T-helper 17 cell (primary cell): ENCODE results near the gene IRF3. TPM values are rescaled to one million over a fixed set of nuclear protein-coding genes. Genes with fewer than 3 reads are reported as not detected.

ENCODE experiments used
- ATAC-seq: fragments of 150-1000 bp; cut with Tn5 transposase; 2 replicates; pipeline ENCODE4 v1.10.0; 2021; ENCODE audit warnings: mild to moderate bottlenecking, moderate library complexity
- DNase-seq, 3 donors: peaks; one replicate each; pipeline versions ENCODE4 v3.0.0 to v3.0.0-alpha.2; 2020 to 2021
- H3K9me3 ChIP-seq: one replicate; pipeline ENCODE4 v1.7.0; 2013; ENCODE audit warnings: low read length, mild to moderate bottlenecking; ENCODE audit not compliant: control insufficient read depth, poor library complexity, severe bottlenecking
- H3K27ac Mint-ChIP-seq: one replicate; pipeline ENCODE4 v1.8.0; 2022; ENCODE audit warnings: mild to moderate bottlenecking, moderate library complexity, mixed read lengths
- H3K27me3 Mint-ChIP-seq: one replicate; pipeline ENCODE4 v1.8.0; 2022; ENCODE audit warnings: mixed read lengths
- H3K36me3 Mint-ChIP-seq: one replicate; pipeline ENCODE4 v1.8.0; 2022; ENCODE audit warnings: low read depth, mixed read lengths
- H3K4me1 Mint-ChIP-seq: one replicate; pipeline ENCODE4 v1.8.0; 2022; ENCODE audit warnings: mild to moderate bottlenecking, mixed read lengths
- H3K4me3 Mint-ChIP-seq: one replicate; pipeline ENCODE4 v1.8.0; 2022; ENCODE audit warnings: mild to moderate bottlenecking, moderate library complexity, mixed read lengths
- total RNA-seq, 4 donors: library from RNA in 2 of 4; stranded (reverse) in 2 of 4; gene quantifications; one replicate each; pipeline ENCODE4 v1.2.3 and lab custom pipeline; 2022 to 2026

IRF3 gene
- total RNA-seq, 2 donors from 2014 or later = 162 to 181 TPM

GRCh38 chr19:49656456-49657109 lies 9.1 kb downstream of the IRF3 start:
- no peaks in the 10 kb centered on the region for H3K9me3 ChIP-seq
- ATAC-seq (no peak), DNase-seq (no peak)
- no peaks in the 10 kb centered on the region for H3K27me3 Mint-ChIP-seq
- peaks cover 3% of the 10 kb centered on the region for H3K36me3 Mint-ChIP-seq
- H3K4me1 Mint-ChIP-seq = peaks cover 12% of the 10 kb centered on the region
- no peak overlapping the region for H3K27ac Mint-ChIP-seq
- no peak overlapping the region for H3K4me3 Mint-ChIP-seq

GRCh38 chr19:49655570-49656455 lies 9.8 kb downstream of the IRF3 start:
- Mint-ChIP-seq H3K36me3 (peaks cover 3% of the 10 kb centered on the region), H3K27ac (no peak overlapping the region), H3K27me3 (no peaks in the 10 kb centered on the region), H3K4me1 (peaks cover 12% of the 10 kb centered on the region), H3K4me3 (no peak overlapping the region)
- no peak for ATAC-seq
- no peak for DNase-seq
- no peaks in the 10 kb centered on the region for H3K9me3 ChIP-seq

GRCh38 chr19:49654581-49654980 lies 11.1 kb downstream of the IRF3 start:
- ATAC-seq (no peak), DNase-seq (no peak)
- Mint-ChIP-seq H3K27me3 (no peaks in the 10 kb centered on the region), H3K4me3 (no peak overlapping the region), H3K27ac (no peak overlapping the region), H3K4me1 (peaks cover 12% of the 10 kb centered on the region), H3K36me3 (peaks cover 3% of the 10 kb centered on the region)
- no peaks in the 10 kb centered on the region for H3K9me3 ChIP-seq

- no peak for DNase-seq
- no peaks in the 10 kb centered on the region for H3K9me3 ChIP-seq
- H3K27me3 Mint-ChIP-seq = no peaks in the 10 kb centered on the region
- H3K36me3 Mint-ChIP-seq = peaks cover 3% of the 10 kb centered on the region
- no peak for ATAC-seq
- H3K4me3 Mint-ChIP-seq = no peak overlapping the region
- peaks cover 9% of the 10 kb centered on the region for H3K4me1 Mint-ChIP-seq
- H3K27ac Mint-ChIP-seq = peak overlapping the region; percentile 16
Observed at GRCh38 chr19:49653466-49653806, 12.2 kb downstream of the IRF3 start.

- DNase-seq (no peak), ATAC-seq (no peak)
- H3K36me3 Mint-ChIP-seq = peaks cover 3% of the 10 kb centered on the region
- peaks cover 9% of the 10 kb centered on the region for H3K4me1 Mint-ChIP-seq
- H3K27ac Mint-ChIP-seq = no peak overlapping the region
- H3K27me3 Mint-ChIP-seq = no peaks in the 10 kb centered on the region
- H3K9me3 ChIP-seq = no peaks in the 10 kb centered on the region
- H3K4me3 Mint-ChIP-seq = peak overlapping the region; percentile 28
Observed at GRCh38 chr19:49652551-49653465, 12.8 kb downstream of the IRF3 start.

- DNase-seq = no peak
- no peaks in the 10 kb centered on the region for H3K27me3 Mint-ChIP-seq
- no peak overlapping the region for H3K27ac Mint-ChIP-seq
- H3K4me1 Mint-ChIP-seq = peaks cover 7% of the 10 kb centered on the region
- H3K4me3 Mint-ChIP-seq = no peak overlapping the region
- H3K36me3 Mint-ChIP-seq = no peaks in the 10 kb centered on the region
- no peaks in the 10 kb centered on the region for H3K9me3 ChIP-seq
- no peak for ATAC-seq
Observed at GRCh38 chr19:49651820-49652550, 13.7 kb downstream of the IRF3 start.

- H3K36me3 Mint-ChIP-seq = no peaks in the 10 kb centered on the region
- DNase-seq = no peak
- no peak overlapping the region for H3K4me3 Mint-ChIP-seq
- ATAC-seq = no peak
- no peaks in the 10 kb centered on the region for H3K9me3 ChIP-seq
- peaks cover 3% of the 10 kb centered on the region for H3K4me1 Mint-ChIP-seq
- no peaks in the 10 kb centered on the region for H3K27me3 Mint-ChIP-seq
- no peak overlapping the region for H3K27ac Mint-ChIP-seq
Observed at GRCh38 chr19:49651029-49651819, 14.4 kb downstream of the IRF3 start.

- no peak for DNase-seq
- peaks cover 4% of the 10 kb centered on the region for H3K36me3 Mint-ChIP-seq
- no peak overlapping the region for H3K4me3 Mint-ChIP-seq
- no peaks in the 10 kb centered on the region for H3K9me3 ChIP-seq
- peaks cover 19% of the 10 kb centered on the region for H3K4me1 Mint-ChIP-seq
- ATAC-seq = no peak
- H3K27ac Mint-ChIP-seq = no peak overlapping the region
- H3K27me3 Mint-ChIP-seq = no peaks in the 10 kb centered on the region
Observed at GRCh38 chr19:49646586-49646985, 19.1 kb downstream of the IRF3 start.

GRCh38 chr19:49645995-49646394 lies 19.7 kb downstream of the IRF3 start:
- no peak for ATAC-seq
- no peaks in the 10 kb centered on the region for H3K27me3 Mint-ChIP-seq
- peaks cover 21% of the 10 kb centered on the region for H3K4me1 Mint-ChIP-seq
- peaks cover 4% of the 10 kb centered on the region for H3K36me3 Mint-ChIP-seq
- no peak for DNase-seq
- H3K9me3 ChIP-seq = no peaks in the 10 kb centered on the region
- H3K4me3 Mint-ChIP-seq = no peak overlapping the region
- no peak overlapping the region for H3K27ac Mint-ChIP-seq

- H3K27me3 Mint-ChIP-seq = no peaks in the 10 kb centered on the region
- H3K4me3 Mint-ChIP-seq = no peak overlapping the region
- H3K27ac Mint-ChIP-seq = no peak overlapping the region
- DNase-seq (no peak), ATAC-seq (no peak)
- H3K4me1 Mint-ChIP-seq = peaks cover 25% of the 10 kb centered on the region
- no peaks in the 10 kb centered on the region for H3K9me3 ChIP-seq
- H3K36me3 Mint-ChIP-seq = peaks cover 4% of the 10 kb centered on the region
Observed at GRCh38 chr19:49645592-49645991, 20.1 kb downstream of the IRF3 start.

GRCh38 chr19:49643466-49643865 lies 22.2 kb downstream of the IRF3 start:
- no peaks in the 10 kb centered on the region for H3K9me3 ChIP-seq
- peaks cover 41% of the 10 kb centered on the region for H3K4me1 Mint-ChIP-seq
- H3K27ac Mint-ChIP-seq = peak overlapping the region; percentile 98
- peak overlapping the region; percentile 95 for H3K4me3 Mint-ChIP-seq
- H3K27me3 Mint-ChIP-seq = no peaks in the 10 kb centered on the region
- H3K36me3 Mint-ChIP-seq = peaks cover 4% of the 10 kb centered on the region
- DNase-seq = no peak
- ATAC-seq = no peak

- H3K4me1 Mint-ChIP-seq = peaks cover 47% of the 10 kb centered on the region
- H3K27me3 Mint-ChIP-seq = no peaks in the 10 kb centered on the region
Observed at GRCh38 chr19:49642492-49643035, 23.1 kb downstream of the IRF3 start.

More at GRCh38 chr19:49642492-49643035, 23.1 kb downstream of the IRF3 start:
- ATAC-seq (no peak), DNase-seq (no peak)
- Mint-ChIP-seq H3K36me3 (peaks cover 4% of the 10 kb centered on the region), H3K27ac (peak overlapping the region; percentile 98), H3K4me3 (peak overlapping the region; percentile 95)
- H3K9me3 ChIP-seq = no peaks in the 10 kb centered on the region
